HepG2 (cell line): Measurements from ENCODE around the gene NOX3. TPM values are rescaled to one million over a fixed set of nuclear protein-coding genes. Genes with fewer than 3 reads are reported as not detected.

Source experiments
- GFI1 ChIP-seq: sonication (generic); formaldehyde crosslinking; IDR thresholded peaks from 2 replicates; pipeline ENCODE4 v1.5.0; 2020; ENCODE audit warnings: missing genetic modification reagents, mild to moderate bottlenecking, borderline replicate concordance
- JUN ChIP-seq: sonication (generic); formaldehyde crosslinking; IDR thresholded peaks from 2 replicates; pipeline ENCODE4 v1.4.0; 2020; ENCODE audit warnings: mild to moderate bottlenecking, missing genetic modification reagents
- KAT2B ChIP-seq: fragments of 150-350 bp; IDR thresholded peaks from 2 replicates; pipeline ENCODE4 v1.6.1; 2014; ENCODE audit warnings: low read depth, low read length, borderline replicate concordance
- MEIS2 ChIP-seq: sonication (generic); formaldehyde crosslinking; IDR thresholded peaks from 2 replicates; pipeline ENCODE4 v1.9.0; 2021; ENCODE audit warnings: mild to moderate bottlenecking, missing genetic modification reagents
- SIN3A ChIP-seq: IDR thresholded peaks from 2 replicates; pipeline ENCODE4 v1.6.1; 2011; ENCODE audit warnings: low read depth, mild to moderate bottlenecking, control low read depth, low read length, borderline replicate concordance
- ZBTB21 ChIP-seq: sonication (generic); formaldehyde crosslinking; IDR thresholded peaks from 2 replicates; pipeline ENCODE4 v1.4.0; 2020; ENCODE audit warnings: missing genetic modification reagents
- ZNF446 ChIP-seq: sonication (generic); formaldehyde crosslinking; IDR thresholded peaks from 2 replicates; pipeline ENCODE4 v1.5.0; 2020; ENCODE audit warnings: mild to moderate bottlenecking, missing genetic modification reagents
- ZNF644 ChIP-seq: IDR thresholded peaks from 2 replicates; pipeline ENCODE4 v1.6.1; 2016; ENCODE audit warnings: low read depth
- ZNF646 ChIP-seq: sonication (generic); formaldehyde crosslinking; IDR thresholded peaks from 2 replicates; pipeline ENCODE4 v1.9.0; 2021; ENCODE audit warnings: mild to moderate bottlenecking, missing genetic modification reagents
- ZNF816 ChIP-seq: sonication (generic); formaldehyde crosslinking; IDR thresholded peaks from 2 replicates; pipeline ENCODE4 v1.8.0; 2022; ENCODE audit warnings: missing genetic modification reagents, mild to moderate bottlenecking, borderline replicate concordance
- polyA plus RNA-seq, 8 experiments: library from polyadenylated mRNA; depleted of rRNA in 3 of 8; stranded (reverse) in 7 of 8; unstranded in 1 of 8; fragments of >200 nt; fragmentation: Illumina TruSeq in 4 of 8; extraction: Trizol in 4 of 8; gene quantifications; 2 replicates each; pipeline versions ENCODE4 v1.2.1 to v1.2.3, GENCODE V29; 2011 to 2016; ENCODE audit warnings: low read depth in 4 of 8, missing spikeins in 1 of 8, mixed read lengths in 1 of 8; ENCODE audit not compliant: insufficient read depth in 1 of 8
- total RNA-seq, 5 experiments: library from RNA; depleted of rRNA; stranded (reverse); fragments of >200 nt; fragmentation: Illumina TruSeq; extraction: Trizol; gene quantifications; 2 replicates each; pipeline ENCODE4 v1.2.3, GENCODE V29; 2016; ENCODE audit warnings: low read depth in 1 of 5
- TF ChIP-seq, protein P1 (sequence below): sonication (generic); formaldehyde crosslinking; IDR thresholded peaks from 2 replicates; pipeline ENCODE4 v1.8.0; 2022; ENCODE audit warnings: low read depth, missing genetic modification reagents
- TF ChIP-seq, protein P2 (sequence below): sonication (generic); formaldehyde crosslinking; IDR thresholded peaks from 2 replicates; pipeline ENCODE4 v1.8.0; 2022; ENCODE audit warnings: mild to moderate bottlenecking, missing genetic modification reagents
- TF ChIP-seq, protein P3 (sequence below): sonication (generic); formaldehyde crosslinking; IDR thresholded peaks from 2 replicates; pipeline ENCODE4 v1.5.1; 2020; ENCODE audit warnings: mild to moderate bottlenecking, missing genetic modification reagents, borderline replicate concordance
- TF ChIP-seq, protein P4 (sequence below): sonication (generic); formaldehyde crosslinking; IDR thresholded peaks from 2 replicates; pipeline ENCODE4 v1.8.1; 2022; ENCODE audit warnings: mild to moderate bottlenecking, missing genetic modification reagents
- TF ChIP-seq, protein P5 (sequence below): IDR thresholded peaks from 2 replicates; pipeline ENCODE4 v1.6.1; 2012; ENCODE audit warnings: low read depth, low read length, improper control_type of control experiment

The NOX3 gene
- total and polyA plus RNA-seq, 2 of the 13 experiments (the other 11 are each of a cell fraction or from before 2014, with no cell fraction given): 0.09 to 0.18 TPM

- 0 out of 2 replicates have a peak, but pooled peaks have one; percentile 50 for TF ChIP-seq ZBTB21 (CRISPR knock-in tag)
- no peak for TF ChIP-seq KAT2B
- TF ChIP-seq ZNF446 (CRISPR knock-in tag): no peak; the same call in 1 of the 2 replicates
- TF ChIP-seq, protein P1, sequence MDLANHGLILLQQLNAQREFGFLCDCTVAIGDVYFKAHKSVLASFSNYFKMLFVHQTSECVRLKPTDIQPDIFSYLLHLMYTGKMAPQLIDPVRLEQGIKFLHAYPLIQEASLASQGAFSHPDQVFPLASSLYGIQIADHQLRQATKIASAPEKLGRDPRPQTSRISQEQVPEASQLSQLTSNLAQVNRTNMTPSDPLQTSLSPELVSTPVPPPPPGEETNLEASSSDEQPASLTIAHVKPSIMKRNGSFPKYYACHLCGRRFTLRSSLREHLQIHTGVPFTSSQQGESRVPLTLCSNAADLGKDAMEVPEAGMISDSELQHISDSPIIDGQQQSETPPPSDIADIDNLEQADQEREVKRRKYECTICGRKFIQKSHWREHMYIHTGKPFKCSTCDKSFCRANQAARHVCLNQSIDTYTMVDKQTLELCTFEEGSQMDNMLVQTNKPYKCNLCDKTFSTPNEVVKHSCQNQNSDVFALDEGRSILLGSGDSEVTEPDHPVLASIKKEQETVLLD: no peak
- TF ChIP-seq JUN (CRISPR knock-in tag): peak; percentile 94
- TF ChIP-seq, protein P2, sequence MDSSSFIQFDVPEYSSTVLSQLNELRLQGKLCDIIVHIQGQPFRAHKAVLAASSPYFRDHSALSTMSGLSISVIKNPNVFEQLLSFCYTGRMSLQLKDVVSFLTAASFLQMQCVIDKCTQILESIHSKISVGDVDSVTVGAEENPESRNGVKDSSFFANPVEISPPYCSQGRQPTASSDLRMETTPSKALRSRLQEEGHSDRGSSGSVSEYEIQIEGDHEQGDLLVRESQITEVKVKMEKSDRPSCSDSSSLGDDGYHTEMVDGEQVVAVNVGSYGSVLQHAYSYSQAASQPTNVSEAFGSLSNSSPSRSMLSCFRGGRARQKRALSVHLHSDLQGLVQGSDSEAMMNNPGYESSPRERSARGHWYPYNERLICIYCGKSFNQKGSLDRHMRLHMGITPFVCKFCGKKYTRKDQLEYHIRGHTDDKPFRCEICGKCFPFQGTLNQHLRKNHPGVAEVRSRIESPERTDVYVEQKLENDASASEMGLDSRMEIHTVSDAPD (CRISPR knock-in tag): peak; percentile 98
- TF ChIP-seq GFI1 (CRISPR knock-in tag): peak; percentile 94
- TF ChIP-seq, protein P3, sequence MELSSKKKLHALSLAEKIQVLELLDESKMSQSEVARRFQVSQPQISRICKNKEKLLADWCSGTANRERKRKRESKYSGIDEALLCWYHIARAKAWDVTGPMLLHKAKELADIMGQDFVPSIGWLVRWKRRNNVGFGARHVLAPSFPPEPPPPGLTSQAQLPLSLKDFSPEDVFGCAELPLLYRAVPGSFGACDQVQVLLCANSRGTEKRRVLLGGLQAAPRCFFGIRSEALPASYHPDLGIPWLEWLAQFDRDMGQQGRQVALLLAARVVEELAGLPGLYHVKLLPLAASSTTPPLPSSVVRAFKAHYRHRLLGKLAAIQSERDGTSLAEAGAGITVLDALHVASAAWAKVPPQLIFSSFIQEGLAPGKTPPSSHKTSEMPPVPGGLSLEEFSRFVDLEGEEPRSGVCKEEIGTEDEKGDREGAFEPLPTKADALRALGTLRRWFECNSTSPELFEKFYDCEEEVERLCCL: no peak
- TF ChIP-seq ZNF646: peak; percentile 96
- TF ChIP-seq SIN3A: no peak
- TF ChIP-seq ZNF816: peak; percentile 65; the same call in 1 of the 2 replicates
- peak; percentile 98 for TF ChIP-seq MEIS2 (CRISPR knock-in tag)
- peak; percentile 99 for TF ChIP-seq ZNF644 (CRISPR knock-in tag)
- TF ChIP-seq, protein P4, sequence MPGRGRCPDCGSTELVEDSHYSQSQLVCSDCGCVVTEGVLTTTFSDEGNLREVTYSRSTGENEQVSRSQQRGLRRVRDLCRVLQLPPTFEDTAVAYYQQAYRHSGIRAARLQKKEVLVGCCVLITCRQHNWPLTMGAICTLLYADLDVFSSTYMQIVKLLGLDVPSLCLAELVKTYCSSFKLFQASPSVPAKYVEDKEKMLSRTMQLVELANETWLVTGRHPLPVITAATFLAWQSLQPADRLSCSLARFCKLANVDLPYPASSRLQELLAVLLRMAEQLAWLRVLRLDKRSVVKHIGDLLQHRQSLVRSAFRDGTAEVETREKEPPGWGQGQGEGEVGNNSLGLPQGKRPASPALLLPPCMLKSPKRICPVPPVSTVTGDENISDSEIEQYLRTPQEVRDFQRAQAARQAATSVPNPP (CRISPR knock-in tag): peak; percentile 98
- TF ChIP-seq, protein P5, sequence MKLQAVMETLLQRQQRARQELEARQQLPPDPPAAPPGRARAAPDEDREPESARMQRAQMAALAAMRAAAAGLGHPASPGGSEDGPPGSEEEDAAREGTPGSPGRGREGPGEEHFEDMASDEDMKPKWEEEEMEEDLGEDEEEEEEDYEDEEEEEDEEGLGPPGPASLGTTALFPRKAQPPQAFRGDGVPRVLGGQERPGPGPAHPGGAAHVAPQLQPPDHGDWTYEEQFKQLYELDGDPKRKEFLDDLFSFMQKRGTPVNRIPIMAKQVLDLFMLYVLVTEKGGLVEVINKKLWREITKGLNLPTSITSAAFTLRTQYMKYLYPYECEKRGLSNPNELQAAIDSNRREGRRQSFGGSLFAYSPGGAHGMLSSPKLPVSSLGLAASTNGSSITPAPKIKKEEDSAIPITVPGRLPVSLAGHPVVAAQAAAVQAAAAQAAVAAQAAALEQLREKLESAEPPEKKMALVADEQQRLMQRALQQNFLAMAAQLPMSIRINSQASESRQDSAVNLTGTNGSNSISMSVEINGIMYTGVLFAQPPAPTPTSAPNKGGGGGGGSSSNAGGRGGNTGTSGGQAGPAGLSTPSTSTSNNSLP: peak; percentile 89
Observed at GRCh38 chr6:155399062-155399744, 56.4 kb downstream of the NOX3 start (continued).
